Activated T-helper 9 cell treated with anti-CD3 and anti-CD28 coated beads, Interleukin-2, amount 50 U/mL, for 16 hours (primary cell): Measurements from ENCODE around the gene ABCG1.

Source experiments
- DNase-seq: peaks from one replicate; pipeline ENCODE4 v3.0.0-alpha.2; 2020; ENCODE audit warnings: low read depth

Gene ABCG1

DNA sequence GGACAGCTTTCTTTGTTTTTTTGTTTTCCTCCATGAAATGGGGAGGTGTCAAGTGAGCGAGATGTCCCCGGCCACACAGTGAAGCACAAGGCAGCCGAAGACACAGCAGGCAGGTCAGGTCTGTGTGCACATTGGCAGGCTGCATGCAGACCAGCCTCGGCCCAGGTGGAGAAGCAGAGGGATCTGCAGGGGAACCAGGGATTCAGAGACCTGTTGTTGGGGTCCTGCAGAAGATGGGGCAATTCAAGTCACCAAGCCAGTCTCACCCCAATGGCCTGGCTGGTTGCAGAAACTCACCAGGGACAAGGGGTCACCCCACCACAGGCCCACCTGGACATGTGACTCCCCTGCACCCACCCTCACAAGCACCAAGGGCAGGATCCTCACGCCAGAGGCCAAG is 4.0 kb upstream of the ABCG1 start:
- no peak for DNase-seq

DNA sequence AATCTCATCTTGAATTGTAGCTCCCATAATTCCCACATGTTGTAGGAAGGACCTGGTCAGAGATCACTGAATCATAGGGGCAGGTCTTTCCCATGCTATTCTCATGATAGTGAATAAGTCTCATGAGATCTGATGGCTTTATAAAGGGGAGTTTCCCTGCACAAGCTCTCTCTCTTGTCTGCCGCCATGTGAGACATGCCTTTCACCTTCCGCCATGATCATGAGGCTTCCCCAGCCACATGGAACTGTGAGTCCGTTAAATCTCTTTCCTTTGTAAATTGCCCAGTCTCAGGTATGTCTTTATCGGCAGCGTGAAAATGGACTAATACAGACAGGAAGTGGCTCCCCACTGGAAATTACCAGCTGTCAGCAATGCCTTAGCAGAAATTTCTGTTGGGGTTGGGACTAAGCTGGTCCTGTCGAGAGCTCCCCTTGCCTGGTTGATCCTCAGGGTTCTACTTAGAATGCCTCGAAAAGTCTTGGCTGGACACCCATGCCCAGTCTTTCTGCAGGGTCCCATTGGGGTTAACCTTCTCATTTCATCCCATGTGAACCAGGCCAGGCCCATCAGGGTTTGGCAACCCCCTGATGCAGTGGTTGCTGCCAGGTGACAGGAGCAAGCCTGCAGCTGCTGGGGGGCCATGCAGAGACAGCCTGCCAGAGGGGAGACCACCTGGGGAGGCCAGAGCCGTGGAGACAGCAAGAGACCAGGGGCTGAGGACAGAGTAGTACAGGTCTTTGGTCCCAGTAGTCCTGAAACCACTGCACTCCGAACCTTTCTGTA is 2.8 kb upstream of the ABCG1 start:
- DNase-seq = no peak

DNA sequence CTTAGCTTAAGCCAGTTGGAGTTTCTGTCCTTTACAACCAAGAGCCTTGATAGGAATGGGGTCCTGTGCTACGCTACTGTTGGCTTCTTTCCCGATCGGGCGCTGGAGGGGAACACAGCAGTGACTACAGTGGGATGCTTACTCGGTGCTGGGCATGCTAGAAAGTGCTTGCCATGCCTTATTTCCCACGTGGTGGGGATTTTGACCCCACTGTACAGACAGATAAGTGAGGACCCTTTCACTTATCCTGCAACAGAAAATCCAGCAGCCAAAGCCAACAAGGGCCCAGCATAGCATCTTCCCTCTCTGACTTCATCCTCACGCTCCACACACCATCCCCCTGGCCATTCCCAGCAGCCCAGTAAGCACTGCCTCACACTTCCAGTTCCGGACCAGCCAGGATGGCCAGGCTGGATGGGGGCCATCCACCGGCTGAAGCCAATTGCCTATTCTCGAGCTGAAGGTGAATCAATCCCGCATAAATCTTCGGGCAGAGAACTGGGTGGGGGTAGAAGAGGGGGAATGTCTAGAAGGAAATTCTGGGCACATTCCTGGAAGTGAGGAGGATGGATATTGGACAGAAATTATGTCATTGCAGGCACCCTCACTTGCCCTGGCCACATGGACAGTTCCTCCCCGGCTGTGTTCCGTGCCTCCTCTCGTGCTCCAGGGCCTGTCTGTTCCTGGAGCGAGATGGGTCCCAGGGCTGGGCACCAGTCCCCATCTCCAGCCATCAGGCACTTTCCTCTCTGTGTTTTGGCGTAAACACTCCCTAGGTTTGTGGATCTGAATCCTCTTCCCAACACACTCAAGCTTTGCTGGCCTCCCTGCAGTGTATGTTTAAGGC is 2.0 kb upstream of the ABCG1 start:
- no peak for DNase-seq

DNA sequence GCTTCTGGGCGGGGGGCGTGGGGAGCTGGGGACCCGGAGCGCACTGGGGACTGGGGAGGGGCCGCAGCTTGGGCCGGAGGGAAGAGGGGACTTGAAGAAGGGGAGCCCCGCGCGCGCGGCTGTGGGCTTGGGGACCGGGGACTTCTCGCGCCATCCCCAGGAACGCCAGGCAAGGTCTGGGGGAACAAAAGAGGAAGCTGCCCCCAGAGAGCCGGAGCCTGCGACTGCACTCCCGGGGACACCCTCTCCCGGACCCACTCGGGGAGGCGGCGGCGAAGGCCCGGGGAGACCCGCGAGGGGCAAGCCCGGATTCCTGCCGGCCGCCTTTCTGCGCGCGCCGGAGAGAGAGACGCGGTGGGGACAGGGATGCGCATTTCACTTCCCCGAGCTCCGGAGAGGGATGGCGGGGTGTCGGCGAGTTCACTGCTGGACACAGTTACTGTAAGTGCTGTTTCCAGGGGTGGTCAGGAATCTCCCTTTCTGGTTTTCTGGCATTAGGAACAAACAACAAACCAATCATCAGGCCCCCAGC is 732 bp downstream of the ABCG1 start:
- no peak for DNase-seq

DNA sequence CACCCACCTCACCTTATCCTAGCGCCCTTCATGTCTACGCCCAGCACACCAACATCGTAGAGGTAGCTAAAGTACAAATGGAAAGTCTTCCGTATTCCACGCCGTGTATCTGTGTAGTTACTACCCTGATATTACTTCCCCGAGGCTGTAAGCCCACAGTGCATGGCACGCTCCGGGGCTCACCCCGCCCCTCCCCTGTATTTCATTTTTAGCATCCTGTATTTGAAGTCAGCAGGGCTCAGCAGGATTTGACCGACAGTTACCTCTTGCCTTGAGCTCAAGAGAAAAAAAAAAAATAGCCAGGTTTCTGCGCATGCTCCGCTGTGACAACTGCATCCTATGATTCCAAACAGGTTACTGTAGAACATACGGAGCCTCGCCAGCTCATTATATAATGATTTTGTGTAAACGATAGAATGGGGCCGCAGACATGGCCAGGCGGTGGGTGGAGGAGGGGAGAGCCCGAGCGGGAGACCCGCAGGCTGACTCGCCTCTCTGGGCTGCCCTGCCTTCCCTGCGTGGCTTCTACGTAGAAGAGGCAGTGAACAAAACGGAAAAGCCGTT is 1.3 kb downstream of the ABCG1 start:
- DNase-seq = no peak

DNA sequence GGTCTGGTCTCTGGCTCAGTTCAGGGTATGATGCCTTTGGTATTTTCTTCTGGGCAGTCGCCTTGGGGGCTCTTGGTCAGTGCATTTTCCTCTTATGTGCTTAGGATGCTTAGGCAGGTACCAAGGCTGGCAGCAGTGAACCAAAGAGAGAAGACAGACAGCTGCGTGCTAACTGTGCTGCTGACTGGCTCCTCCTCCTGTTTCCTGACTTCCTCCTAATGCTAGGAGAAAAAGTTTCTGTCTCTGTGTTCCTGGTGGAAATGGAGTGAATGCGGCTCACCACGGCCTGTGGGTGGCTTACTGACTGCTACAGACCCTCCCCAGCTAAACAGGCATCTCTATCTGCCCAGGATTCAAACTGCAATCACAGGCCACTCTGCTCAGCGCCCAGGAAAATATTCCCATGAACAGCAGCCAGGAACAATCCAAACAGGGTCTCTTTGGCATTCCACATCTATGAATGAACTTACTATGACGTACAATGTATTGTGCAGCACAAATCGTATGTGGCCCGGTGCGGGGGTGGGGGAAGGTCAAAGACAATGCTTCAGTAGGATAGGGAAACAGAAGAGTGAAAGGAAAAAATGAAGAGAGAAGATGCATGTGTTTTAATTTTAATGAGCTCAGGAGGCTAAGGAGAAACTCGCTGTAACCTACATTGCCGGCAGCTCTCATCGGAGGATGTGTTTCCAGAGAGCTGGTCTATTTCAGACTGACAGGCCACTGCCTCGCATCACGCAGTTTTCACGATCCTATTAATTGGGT is 2.8 kb downstream of the ABCG1 start:
- no peak for DNase-seq

DNA sequence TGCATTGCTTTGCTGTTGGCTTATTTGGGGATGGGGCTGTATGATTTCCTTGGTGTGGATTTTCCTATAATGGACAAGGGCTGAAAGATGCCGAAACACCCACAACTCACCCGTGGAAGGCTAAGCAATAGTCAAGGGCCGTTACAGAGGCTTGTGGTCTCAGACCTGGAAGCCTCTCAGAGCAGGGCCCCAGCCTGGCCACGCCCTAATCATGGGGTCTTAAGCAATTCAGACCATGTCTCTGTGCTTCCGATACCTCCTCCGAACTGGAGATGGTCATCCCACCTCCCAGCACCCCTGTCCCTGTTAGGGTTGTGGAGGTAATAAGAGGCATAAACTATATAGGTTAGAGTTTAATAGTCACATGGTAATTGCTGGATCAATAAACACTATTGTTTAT is 3.4 kb downstream of the ABCG1 start:
- DNase-seq = no peak

DNA sequence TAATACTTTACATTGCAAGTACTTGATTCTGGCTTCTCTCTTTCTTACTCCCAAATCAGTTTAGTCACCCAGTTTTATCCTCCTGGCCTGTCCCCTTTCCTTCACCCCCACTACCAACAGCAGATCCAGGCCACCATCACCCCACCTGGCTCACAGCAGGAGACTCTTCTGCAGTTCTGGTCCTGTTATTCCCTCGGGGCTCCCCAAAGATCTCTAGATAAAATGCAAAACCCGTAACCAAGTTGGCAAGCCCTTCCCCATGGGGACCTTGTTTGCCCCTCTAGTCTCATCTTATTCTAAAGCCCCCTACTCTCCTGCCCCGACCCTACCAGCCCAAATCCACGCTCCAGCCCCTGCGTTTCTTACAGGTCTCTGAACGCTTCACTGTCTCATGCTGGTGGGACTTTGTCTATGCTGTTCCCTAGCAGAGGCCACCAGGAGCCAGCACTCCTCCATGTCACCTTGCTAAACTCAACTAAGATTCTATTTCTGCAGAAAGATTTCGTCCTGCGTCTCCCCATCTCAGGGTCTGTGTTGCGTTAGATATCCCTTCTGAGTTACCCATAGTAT is 4.0 kb downstream of the ABCG1 start:
- DNase-seq = no peak

DNA sequence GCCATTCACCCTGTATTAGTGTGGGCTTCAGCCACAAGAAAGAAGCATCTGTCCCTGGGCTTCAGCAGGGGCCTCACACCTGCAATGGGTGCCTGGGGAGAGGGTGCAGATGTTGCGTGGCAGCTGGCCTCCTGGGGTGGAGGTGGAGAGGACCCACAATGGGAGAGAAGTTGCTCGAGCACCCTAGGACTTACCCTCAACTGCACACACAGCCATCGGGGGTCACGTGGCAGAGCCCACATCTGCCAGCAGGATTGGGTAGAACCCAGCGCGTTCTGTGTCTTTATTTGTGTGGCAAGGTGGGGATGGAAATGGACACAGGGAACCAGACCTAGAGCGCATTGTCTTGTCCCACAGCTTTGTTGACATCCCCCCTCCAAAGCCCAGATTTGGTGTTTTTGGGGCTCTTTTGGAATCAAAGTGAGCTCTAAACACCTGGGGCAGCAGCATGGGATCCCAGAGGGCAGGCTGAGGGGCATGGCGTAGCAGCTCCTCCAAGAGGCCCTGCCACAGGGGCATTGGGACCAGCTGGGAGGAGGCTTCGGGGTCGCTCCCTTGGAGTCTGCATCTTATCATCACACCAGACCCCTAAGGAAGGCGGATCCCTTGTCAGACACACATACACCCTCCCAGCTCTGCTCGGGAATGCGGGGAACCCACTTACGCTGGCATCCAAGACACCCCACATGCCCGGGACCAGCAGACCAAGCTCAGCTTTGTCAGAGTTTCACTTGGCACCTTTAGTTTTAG is 5.1 kb downstream of the ABCG1 start:
- no peak for DNase-seq

DNA sequence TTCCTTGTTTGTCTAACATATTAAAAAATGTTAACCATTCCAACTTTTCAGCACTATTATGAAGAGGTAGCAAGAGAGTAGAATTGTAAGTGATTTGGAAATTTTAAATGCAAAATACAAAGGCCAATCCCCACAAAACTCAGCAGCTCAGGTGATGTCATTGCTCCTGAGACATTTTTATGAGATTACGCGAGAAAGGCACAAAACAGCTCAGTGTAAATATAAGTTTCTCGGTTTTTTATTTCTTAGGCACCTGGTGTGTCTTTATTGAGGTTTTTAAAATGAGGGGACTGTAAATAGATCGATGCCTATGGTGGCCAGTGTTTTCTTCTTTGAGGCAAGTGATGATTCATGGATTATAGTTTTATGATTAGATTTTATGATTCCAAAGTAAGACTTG is 6.1 kb downstream of the ABCG1 start:
- DNase-seq = no peak

DNA sequence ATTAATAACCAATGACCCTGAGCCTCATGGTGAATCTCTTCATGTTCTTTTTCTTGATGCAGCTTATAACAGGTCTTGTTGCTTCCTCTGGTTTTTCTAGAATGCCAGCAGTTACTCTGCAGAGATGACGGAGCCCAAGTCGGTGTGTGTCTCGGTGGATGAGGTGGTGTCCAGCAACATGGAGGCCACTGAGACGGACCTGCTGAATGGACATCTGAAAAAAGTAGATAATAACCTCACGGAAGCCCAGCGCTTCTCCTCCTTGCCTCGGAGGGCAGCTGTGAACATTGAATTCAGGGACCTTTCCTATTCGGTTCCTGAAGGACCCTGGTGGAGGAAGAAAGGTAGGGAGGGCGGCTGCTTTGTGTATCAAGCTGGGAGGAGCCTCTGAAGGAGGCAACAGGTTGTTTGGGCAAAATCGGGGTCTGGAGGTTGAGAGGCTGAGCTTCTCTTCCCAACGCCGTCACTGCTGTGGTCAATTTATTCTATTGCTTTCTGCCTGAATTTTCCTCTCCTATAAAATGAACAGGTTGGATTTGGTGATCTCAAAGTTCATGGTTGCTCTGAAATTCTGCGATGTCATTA is 6.7 kb downstream of the ABCG1 start:
- DNase-seq = no peak

DNA sequence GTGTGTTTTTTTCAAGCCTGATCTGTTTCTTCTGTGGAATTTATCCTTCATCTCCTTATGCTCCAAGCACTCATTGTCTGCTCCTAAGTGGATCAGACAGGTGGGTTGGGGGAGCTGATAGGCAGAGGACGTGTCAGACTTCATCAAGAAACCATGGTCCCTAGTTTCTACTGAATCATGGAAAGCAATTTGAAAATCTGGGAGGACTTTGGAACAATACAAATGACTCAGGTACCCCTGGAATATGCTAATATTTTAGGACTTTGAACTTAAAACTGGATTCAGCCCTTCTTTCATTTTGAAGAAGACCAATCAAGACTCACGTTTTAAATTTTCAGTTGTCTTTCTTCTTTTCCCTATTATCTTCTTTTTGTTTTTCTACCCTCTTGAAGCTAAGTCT is 7.7 kb downstream of the ABCG1 start:
- DNase-seq = no peak

DNA sequence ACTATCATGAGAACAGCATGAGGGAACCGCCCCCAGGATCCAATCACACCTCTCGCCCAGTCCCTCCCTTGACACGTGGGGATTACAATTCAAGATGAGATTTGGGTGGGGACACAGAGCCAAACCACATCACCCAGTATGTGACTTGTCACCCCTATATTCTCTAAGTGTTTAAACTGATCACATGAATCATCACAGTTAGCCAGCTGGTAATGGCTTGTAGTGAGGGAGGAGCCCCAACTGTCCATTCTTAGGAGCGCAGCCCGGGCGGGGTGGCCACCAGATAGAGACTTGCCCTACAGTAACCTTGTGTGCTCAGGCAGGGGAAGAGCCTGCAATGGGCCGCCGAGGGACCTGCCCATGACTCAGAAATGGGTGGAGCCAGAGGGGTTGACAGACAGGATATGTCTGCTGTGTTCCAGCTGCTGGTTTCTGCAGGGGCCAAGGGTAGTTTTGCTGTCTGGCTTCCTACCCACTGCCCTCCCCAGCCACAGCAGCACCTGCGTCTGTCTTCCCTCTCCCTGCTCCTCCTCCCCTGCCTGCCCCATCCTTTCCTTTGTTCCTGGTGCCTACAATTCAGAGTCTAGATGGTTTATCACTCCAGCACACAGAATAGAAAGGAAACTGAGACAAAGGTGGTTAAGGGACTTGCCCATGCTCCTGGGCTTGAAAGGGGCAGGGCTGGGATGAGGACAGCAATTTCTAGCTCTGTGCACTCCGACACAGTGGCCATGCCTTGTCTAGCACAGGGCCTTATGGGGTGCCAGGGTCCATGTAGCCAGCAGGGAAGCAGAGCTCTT is 9.2 kb downstream of the ABCG1 start:
- peak; percentile 82 for DNase-seq

DNA sequence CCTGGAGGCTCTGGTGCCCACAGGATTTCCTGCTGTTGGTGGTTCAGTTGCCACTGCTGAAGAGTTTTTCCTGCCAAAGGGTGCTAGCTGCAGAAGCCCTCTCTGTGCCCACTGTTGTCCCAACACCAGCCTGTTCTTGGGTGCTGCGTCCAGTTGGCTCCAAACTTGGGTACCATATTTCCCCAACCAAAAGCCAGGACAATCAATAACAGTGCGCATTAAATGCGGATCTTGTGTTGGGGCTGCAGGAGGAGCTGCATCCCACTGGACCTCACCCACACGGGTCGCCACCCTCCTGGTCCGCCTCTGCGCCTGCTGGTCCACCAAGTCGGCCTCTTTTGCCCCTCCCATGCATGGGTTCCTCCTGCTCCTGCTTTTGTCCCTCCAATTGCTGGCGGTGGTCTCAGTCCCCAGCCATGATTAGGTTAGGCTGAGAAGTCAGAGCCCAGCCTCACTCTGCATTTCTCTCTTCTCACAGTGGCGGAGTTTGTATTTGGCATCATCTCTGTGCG is 9.8 kb downstream of the ABCG1 start:
- no peak for DNase-seq

DNA sequence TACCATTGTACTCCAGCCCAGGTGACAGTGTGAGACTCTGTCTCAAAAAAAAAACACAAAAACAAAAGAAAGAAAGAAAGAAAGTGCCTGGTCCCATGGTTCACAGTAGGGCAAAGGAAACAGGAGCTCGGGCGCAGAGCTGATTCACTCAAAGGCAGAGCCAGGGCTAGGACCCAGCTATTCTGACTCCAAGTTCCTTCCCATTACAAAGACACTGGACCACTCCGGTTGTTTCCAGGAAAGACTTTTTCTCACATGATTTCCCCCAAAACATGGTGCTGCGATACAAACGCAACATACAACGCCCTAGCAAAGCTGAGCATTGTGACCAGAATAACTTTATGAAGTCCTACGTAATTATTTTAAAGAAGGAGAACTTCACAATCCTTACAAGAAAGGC is 10.7 kb downstream of the ABCG1 start:
- DNase-seq = no peak

DNA sequence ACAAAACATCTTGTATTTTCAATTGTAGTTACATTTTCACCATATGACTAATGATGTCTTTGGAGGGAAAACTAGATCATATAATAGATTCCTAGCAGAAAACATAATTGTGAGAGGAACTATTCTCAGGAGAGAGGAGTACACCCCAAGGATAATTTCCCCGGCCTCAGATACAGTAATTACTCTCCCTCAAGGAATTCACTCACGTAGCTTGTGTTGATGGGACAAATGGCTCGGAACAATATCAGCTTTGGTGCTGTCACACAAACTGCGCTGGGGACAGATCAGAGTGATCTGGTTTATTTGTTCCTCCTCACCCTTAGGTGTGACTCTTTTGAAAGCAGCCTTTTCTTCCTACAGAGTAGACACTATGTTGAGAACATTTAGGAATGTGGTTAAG is 11.2 kb downstream of the ABCG1 start:
- no peak for DNase-seq

DNA sequence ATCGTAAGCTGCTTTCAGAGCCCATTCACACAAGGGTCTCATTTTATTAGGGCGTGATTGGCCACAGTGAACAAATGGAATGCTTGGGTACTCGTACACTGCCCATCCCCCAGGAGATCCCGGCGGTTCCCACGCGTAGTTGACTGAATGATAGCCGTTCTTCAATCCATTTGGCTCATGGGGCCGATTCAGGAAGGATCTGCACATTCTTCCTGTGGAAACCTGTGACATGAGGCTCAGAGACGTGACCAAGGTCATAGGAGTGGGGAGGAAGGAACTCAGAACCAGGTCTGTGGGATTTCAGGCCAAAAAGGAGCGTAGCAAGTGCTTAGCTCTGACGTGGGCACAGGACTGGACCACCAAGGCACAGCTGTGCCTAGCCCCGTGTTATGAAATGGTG is 11.7 kb downstream of the ABCG1 start:
- no peak for DNase-seq

DNA sequence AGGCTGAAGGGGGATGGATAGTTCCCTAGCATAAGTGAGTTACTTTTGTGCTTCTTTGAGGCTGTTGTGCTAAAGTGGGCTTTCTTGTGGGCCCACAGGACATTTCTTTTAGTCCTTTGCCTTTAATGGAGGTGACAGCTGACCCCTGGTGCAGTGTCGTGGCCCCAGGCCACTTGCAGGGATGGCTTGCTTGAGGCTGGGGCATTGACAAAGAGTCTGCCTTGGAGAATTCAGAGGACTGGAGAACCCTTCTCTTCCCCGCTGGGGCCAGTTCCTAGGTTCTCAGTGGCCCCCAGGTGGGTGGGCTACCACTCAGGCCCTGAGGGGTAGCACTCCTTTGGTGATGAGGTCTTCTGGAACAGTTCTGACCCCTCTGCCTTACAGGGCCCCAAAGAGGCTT is 12.8 kb downstream of the ABCG1 start:
- DNase-seq = no peak

DNA sequence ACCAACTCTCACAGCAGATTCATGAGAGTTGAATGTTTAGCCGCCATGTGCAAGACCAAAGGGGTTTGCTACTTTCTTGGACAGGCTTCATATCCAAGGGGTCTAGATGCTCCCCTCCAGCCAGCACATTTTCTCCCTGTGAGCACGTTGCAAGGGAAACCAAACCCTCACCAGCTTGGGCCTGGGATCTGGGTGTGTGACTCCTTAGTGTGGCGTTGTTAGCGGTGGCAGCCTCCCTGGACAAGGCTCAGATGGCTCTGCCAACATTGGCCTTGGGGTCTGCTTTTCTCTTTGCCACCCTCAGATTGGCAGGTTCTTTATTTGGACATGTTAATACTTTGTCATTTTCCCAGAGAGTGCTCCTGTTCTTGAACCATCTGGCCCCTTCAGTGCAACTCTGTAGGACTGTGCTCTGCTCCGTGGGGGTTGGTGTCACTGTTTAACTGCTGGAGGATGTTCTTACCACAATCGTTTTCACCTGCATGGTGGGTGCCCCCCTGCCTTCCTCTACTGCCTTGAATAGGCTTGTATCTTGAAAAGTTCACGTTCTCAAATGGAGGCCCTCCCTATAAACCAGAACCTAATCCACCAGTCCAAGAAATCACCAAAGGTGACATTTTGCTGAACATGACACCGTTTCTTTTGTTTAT is 13.4 kb downstream of the ABCG1 start:
- no peak for DNase-seq
